SW 1271 (cell line): ENCODE results near the gene PYGM.

Experiments
- DNase-seq, 2 experiments: peaks; one replicate each; lab custom pipeline; 2025; lab: John Stamatoyannopoulos, UW

Gene PYGM

GRCh38 chr11:64753380-64754123 is 6.2 kb downstream of the PYGM start:
- DNase-seq: no peak

GRCh38 chr11:64753019-64753379 is 6.8 kb downstream of the PYGM start:
- no peak for DNase-seq

- DNase-seq: no peak
Observed at GRCh38 chr11:64752175-64752970, 7.4 kb downstream of the PYGM start.

GRCh38 chr11:64751580-64751979 is 8.2 kb downstream of the PYGM start:
- no peak for DNase-seq

GRCh38 chr11:64751136-64751535 is 8.6 kb downstream of the PYGM start:
- DNase-seq: no peak

- no peak for DNase-seq
Observed at GRCh38 chr11:64750361-64751054, 9.3 kb downstream of the PYGM start.

GRCh38 chr11:64747961-64748665 is 11.7 kb downstream of the PYGM start:
- no peak for DNase-seq

GRCh38 chr11:64746486-64746885 is 13.3 kb downstream of the PYGM start:
- no peak for DNase-seq

- DNase-seq: peak; percentile 63 to 65
Observed at GRCh38 chr11:64745521-64746328, 14.0 kb downstream of the PYGM start.

GRCh38 chr11:64745189-64745520 is 14.6 kb downstream of the PYGM start:
- no peak for DNase-seq

- DNase-seq: no peak
Observed at GRCh38 chr11:64744544-64745188, 15.1 kb downstream of the PYGM start.

- DNase-seq: no peak
Observed at GRCh38 chr11:64743591-64744543, 15.9 kb downstream of the PYGM start, which contains the start of gene RASGRP2. Gene RASGRP2 (minus strand): TSS chr11:64744142. CDS start chr11:64742866, 1,276 bp downstream.

GRCh38 chr11:64742889-64743590 is 16.7 kb downstream of the PYGM start:
- DNase-seq: peak in 1 of 2 experiments; percentile 11

- no peak for DNase-seq
Observed at GRCh38 chr11:64742087-64742888, 17.5 kb downstream of the PYGM start.

GRCh38 chr11:64741375-64742086 is 18.2 kb downstream of the PYGM start:
- DNase-seq: no peak

- no peak for DNase-seq
Observed at GRCh38 chr11:64739871-64740270, 19.9 kb downstream of the PYGM start.

- no peak for DNase-seq
Observed at GRCh38 chr11:64736654-64737053, 23.1 kb downstream of the PYGM start.
